SH-SY5Y (cell line): ENCODE data around the gene ELOVL7.

ENCODE experiments used
- GATA2 ChIP-seq: IDR thresholded peaks from 2 replicates; pipeline ENCODE4 v1.6.1; 2011; ENCODE audit warnings: mild to moderate bottlenecking, low read depth, low read length
- GATA3 ChIP-seq: IDR thresholded peaks from 2 replicates; pipeline ENCODE4 v1.6.1; 2011; ENCODE audit warnings: low read depth, mild to moderate bottlenecking, low read length, moderate library complexity

Gene ELOVL7

GRCh38 chr5:60789551-60789950, 54.5 kb downstream of the ELOVL7 start:
- TF ChIP-seq GATA2 (no peak), GATA3 (no peak)

- TF ChIP-seq GATA2 = no peak
- TF ChIP-seq GATA3 = no peak
These were observed 55.1 kb downstream of the ELOVL7 start for GRCh38 chr5:60788863-60789513.

- TF ChIP-seq GATA2 (no peak), GATA3 (no peak)
These were observed 64.6 kb downstream of the ELOVL7 start for GRCh38 chr5:60779466-60779865.

- TF ChIP-seq GATA2 (no peak), GATA3 (no peak)
These were observed 67.7 kb downstream of the ELOVL7 start for GRCh38 chr5:60776343-60776742.

GRCh38 chr5:60765019-60765709, 78.9 kb downstream of the ELOVL7 start:
- TF ChIP-seq GATA3 (no peak), GATA2 (no peak)

- TF ChIP-seq GATA3 = no peak
- TF ChIP-seq GATA2 = no peak
These were observed 81.0 kb downstream of the ELOVL7 start for GRCh38 chr5:60763061-60763460.

- no peak for TF ChIP-seq GATA2
- no peak for TF ChIP-seq GATA3
These were observed 89.6 kb downstream of the ELOVL7 start for GRCh38 chr5:60754495-60754894.

GRCh38 chr5:60744682-60745081, 99.4 kb downstream of the ELOVL7 start:
- TF ChIP-seq GATA2 (no peak), GATA3 (no peak)

- TF ChIP-seq GATA2 (no peak), GATA3 (no peak)
These were observed 100.4 kb downstream of the ELOVL7 start for GRCh38 chr5:60743511-60744314.

GRCh38 chr5:60740322-60740721, 103.7 kb downstream of the ELOVL7 start:
- TF ChIP-seq GATA3 = no peak
- no peak for TF ChIP-seq GATA2

GRCh38 chr5:60738933-60739332, 105.1 kb downstream of the ELOVL7 start:
- TF ChIP-seq GATA2 (no peak), GATA3 (no peak)

GRCh38 chr5:60738461-60738860, 105.6 kb downstream of the ELOVL7 start:
- TF ChIP-seq GATA2 = no peak
- no peak for TF ChIP-seq GATA3

GRCh38 chr5:60727033-60727679, 116.9 kb downstream of the ELOVL7 start:
- no peak for TF ChIP-seq GATA3
- TF ChIP-seq GATA2 = no peak

GRCh38 chr5:60724126-60724525, 119.9 kb downstream of the ELOVL7 start:
- no peak for TF ChIP-seq GATA2
- TF ChIP-seq GATA3 = no peak
